AG10803 (cell line): ENCODE results near the gene GOLGA6L10.

Experiments
- DNase-seq: peaks from one replicate; pipeline ENCODE4 v3.0.0; 2010; ENCODE audit warnings: low read depth
- H3K4me3 ChIP-seq: 2 replicates; pipeline ENCODE4 v1.5.1; 2011; ENCODE audit warnings: mild to moderate bottlenecking, low read length, control low read depth
- CTCF ChIP-seq: conservative IDR thresholded peaks from 2 replicates; pipeline ENCODE4 v1.5.1; 2011; ENCODE audit warnings: mild to moderate bottlenecking, low read length, control low read depth, inconsistent platforms

Gene GOLGA6L10

GRCh38 chr15:82309802-82310201, 39.5 kb downstream of the GOLGA6L10 start:
- no peak for TF ChIP-seq CTCF
- DNase-seq = no peak
- H3K4me3 ChIP-seq = no peak overlapping the region

GRCh38 chr15:82307714-82308081, 41.6 kb downstream of the GOLGA6L10 start:
- no peak for TF ChIP-seq CTCF
- DNase-seq = no peak

GRCh38 chr15:82306791-82307713, 42.2 kb downstream of the GOLGA6L10 start:
- no peak for DNase-seq
- no peak for TF ChIP-seq CTCF
- no peak overlapping the region for H3K4me3 ChIP-seq

More at GRCh38 chr15:82307714-82308081, 41.6 kb downstream of the GOLGA6L10 start:
- no peak overlapping the region for H3K4me3 ChIP-seq

DNA sequence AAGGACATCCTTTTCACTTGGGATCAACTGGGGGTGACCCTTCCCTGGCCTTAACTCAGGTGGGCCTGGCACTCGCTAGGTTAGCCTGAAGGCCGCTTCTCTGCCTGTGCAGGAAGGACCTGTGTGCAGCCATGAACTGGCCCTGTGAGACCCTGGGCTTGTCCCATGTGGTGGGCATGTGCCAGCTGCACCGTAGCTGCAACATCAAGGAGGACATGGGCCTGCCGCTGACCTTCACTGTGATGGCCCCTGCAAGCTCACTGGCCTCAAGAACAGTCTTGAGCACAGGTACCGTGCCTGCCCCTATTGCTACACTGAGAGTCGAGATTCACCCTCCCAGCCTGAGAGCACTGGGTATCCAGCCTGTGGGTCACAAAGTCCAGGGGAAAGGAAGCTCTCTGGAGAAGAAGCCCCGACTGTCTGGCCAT, 43.6 kb downstream of the GOLGA6L10 start:
- DNase-seq = no peak
- TF ChIP-seq CTCF = no peak

GRCh38 chr15:82304778-82305090, 44.5 kb downstream of the GOLGA6L10 start:
- H3K4me3 ChIP-seq = no peak overlapping the region
- TF ChIP-seq CTCF = no peak
- no peak for DNase-seq

More for the DNA sequence above, 43.6 kb downstream of the GOLGA6L10 start:
- H3K4me3 ChIP-seq = no peak overlapping the region

GRCh38 chr15:82303956-82304777, 45.1 kb downstream of the GOLGA6L10 start:
- H3K4me3 ChIP-seq = no peak overlapping the region

More at GRCh38 chr15:82303956-82304777, 45.1 kb downstream of the GOLGA6L10 start:
- DNase-seq = no peak
- TF ChIP-seq CTCF = no peak
